Sigmoid colon (tissue), 7 donors: ENCODE results near the gene BORA. TPM values are rescaled to one million over a fixed set of nuclear protein-coding genes. Genes with fewer than 3 reads are reported as not detected.
A peak's percentile ranks its signal among the peaks of the same experiment; 100 is the strongest.

Experiments
- DNase-seq: peaks from one replicate; pipeline ENCODE4 v3.0.0-alpha.2; 2019
- H3K27ac ChIP-seq, 4 donors: fragments of 200-600 bp; sonication (generic); one replicate each; pipeline ENCODE4 v1.5.1; 2016 to 2019; ENCODE audit warnings: mild to moderate bottlenecking in 1 of 4
- H3K27me3 ChIP-seq, 3 donors: fragments of 200-600 bp; sonication (generic); one replicate each; pipeline ENCODE4 v1.5.1; 2019; ENCODE audit warnings: mild to moderate bottlenecking in 1 of 3
- H3K36me3 ChIP-seq, 4 donors: fragments of 200-600 bp; sonication (generic); one replicate each; pipeline ENCODE4 v1.5.1; 2016 to 2019
- H3K4me1 ChIP-seq, 4 donors: fragments of 200-600 bp; sonication (generic); one replicate each; pipeline ENCODE4 v1.5.1; 2017 to 2019
- H3K4me3 ChIP-seq, 4 donors: fragments of 200-600 bp; sonication (generic); one replicate each; pipeline ENCODE4 v1.5.1; 2017 to 2019; ENCODE audit warnings: mild to moderate bottlenecking in 2 of 4, moderate library complexity in 1 of 4
- H3K9me3 ChIP-seq, 4 donors: fragments of 200-600 bp in 3 of 4; sonication (generic) in 3 of 4; one replicate each; pipeline versions ENCODE4 v1.5.1 to v1.6.1; 2013 to 2019
- CTCF ChIP-seq, 4 experiments: fragments of 450-650 bp in 3 of 4; fragments of 200-600 bp in 1 of 4; IDR thresholded peaks; one replicate each; pipeline ENCODE4 v1.5.1; 2016 to 2019; ENCODE audit warnings: antibody characterized with exemption in 4 of 4, mild to moderate bottlenecking in 3 of 4, moderate library complexity in 2 of 4
- EP300 ChIP-seq, 4 donors: sonication (generic); formaldehyde crosslinking; IDR thresholded peaks; one replicate each; pipeline ENCODE4 v1.6.1; 2017; ENCODE audit warnings: antibody characterized with exemption in 4 of 4
- POLR2A ChIP-seq, 2 donors: fragments of 450-650 bp; IDR thresholded peaks; one replicate each; pipeline ENCODE4 v1.6.1; 2016; ENCODE audit warnings: antibody characterized with exemption in 2 of 2, mild to moderate bottlenecking in 2 of 2, moderate library complexity in 2 of 2
- POLR2AphosphoS5 ChIP-seq, 4 donors: sonication (generic); formaldehyde crosslinking; IDR thresholded peaks; one replicate each; pipeline ENCODE4 v1.6.1; 2017; ENCODE audit warnings: antibody characterized with exemption in 4 of 4
- WGBS, 2 donors: extraction: QIAGEN DNeasy Blood & Tissue Kit; methylation state at CpG; one replicate each; pipeline ENCODE4 v1.1.7; 2013; 5-methylcytosine and 5-hydroxymethylcytosine counted together
- intact Hi-C: fragments of 100-400 bp; cut with DNase I; formaldehyde crosslinking; loops from one replicate; pipeline ENCODE4 v1.15.1; 2023
- polyA plus RNA-seq, 3 donors: library from polyadenylated mRNA; stranded (reverse); fragments of 200-250 nt; gene quantifications; one replicate each; pipeline ENCODE4 v1.2.3, GENCODE V29; 2013
- total RNA-seq, 4 donors: library from RNA; depleted of rRNA; stranded (reverse); fragments of >200 nt; gene quantifications; one replicate each; pipeline ENCODE4 v1.1.0, GENCODE V29; 2016
- donor health status: healthy with polysubstance abuse.
- donor health status: Bipolar disorder and iron deficiency.
- donor health status: healthy.

Gene BORA
- total RNA-seq (1 to 10 TPM; 1.4 to 5.6 (median 2.6) TPM), polyA plus RNA-seq (1 to 10 TPM; 4.9 to 7.9 (median 5.4) TPM)

DNA sequence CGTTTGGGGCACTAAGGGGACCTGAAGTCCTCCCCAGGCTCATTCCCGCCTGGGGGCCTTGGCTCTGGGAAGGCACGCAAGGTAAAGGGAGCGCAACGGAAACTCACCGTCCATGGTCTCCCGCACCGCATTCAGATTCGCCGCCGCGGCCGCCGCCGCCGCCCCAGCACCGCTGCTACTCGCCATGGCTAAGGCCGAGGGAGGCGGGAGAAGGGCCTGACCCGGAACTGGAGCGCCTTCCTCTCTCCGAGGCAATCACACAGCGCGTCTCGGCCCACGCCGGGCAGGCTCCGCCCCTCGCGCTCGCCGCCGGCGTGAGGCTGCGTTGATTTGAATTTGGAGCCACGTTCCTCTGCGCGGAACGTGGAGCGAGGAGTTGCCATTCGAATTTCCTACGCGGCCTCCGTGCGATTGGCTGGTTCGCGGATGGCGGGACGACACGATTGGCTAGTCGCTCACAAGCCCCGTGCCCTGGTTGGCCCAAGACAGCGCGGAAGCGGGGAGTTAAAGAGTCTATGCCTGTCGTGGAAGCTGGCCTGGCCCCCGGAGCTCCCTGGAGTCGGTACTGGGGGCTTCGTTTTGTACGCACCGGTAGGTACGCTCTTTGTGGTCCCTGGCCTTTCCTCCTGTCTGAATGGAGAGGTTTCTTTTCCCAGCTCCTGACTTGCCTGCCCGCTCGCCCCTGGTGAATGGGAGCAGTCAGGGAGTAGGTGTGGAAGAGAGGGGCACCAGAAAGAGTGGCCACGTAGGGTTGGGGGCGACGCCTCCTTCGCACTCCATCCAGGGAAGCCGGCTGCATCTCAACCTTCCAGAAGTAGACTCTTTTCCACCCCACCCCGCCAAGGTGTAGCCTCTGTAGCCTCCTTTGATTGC is at the start of gene BORA, which contains the start of gene MZT1:
Gene BORA (plus strand): TSS at position 507 of the 873 bp plus-strand sequence. CDS start 1,018 bp downstream, outside the sequence.
Gene MZT1 (minus strand): TSS at position 213 of the 873 bp plus-strand sequence. CDS start 27 bp downstream, at position 186.
- Histone ChIP-seq H3K9me3 (no peaks in the 10 kb centered on the region), H3K36me3 (no peaks in the 10 kb centered on the region), H3K27ac (peak within 1 kb of the TSS; percentile 73 to 76 (median 76)), H3K4me1 (peaks cover 0 to 23% (median 20%) of the 10 kb centered on the region in 4 donors), H3K4me3 (peak within 1 kb of the TSS; percentile 80 to 97 (median 90)), H3K27me3 (no peaks in the 10 kb centered on the region)
- WGBS, 2 donors = 0% methylated on average over 71 of the region's 71 CpGs
- intact Hi-C loops = loop anchor here (2.0 kb wide), 1 partner anchor 53 kb away; the partner anchor contains the start of gene DIS3
- peak; percentile 97 for DNase-seq
- peak; percentile 22 to 72 (median 53) for TF ChIP-seq POLR2AphosphoS5 (IDR thresholded peaks at IDR 0.05)
- TF ChIP-seq CTCF (IDR thresholded peaks at IDR 0.05) = no peak
- TF ChIP-seq EP300 (IDR thresholded peaks at IDR 0.05) = no peak
- TF ChIP-seq POLR2A (IDR thresholded peaks at IDR 0.05) = peak in 1 of 2 donors; percentile 9

DNA sequence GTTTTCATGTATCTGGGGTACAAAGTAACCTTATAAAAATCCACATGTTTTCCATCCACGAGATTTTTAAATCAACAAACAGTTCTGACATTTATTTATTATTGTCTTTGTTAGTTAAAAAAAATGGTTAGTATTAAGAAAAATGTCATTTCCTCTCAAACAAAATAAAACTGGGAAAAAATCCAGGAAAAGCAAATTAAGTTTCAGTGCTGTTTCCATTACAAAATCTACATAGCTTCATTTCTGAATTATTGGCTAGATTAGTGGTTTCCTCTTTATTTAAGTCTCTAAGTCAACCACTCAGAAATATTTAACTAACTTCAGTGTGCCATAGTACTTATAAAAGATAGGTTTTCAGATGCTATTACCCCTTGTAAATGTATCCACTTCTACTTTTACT is 49.4 kb upstream of the BORA start:
- 50 to 62% methylated on average over 1 of the region's 1 CpG for WGBS, 2 donors
- H3K27me3 ChIP-seq = no peaks in the 10 kb centered on the region
- no peak overlapping the region for H3K27ac ChIP-seq
- no peak for DNase-seq
- no peak overlapping the region for H3K4me3 ChIP-seq
- intact Hi-C loops = no loop called here
- H3K36me3 ChIP-seq = no peaks in the 10 kb centered on the region
- no peaks in the 10 kb centered on the region for H3K9me3 ChIP-seq
- no peak for TF ChIP-seq EP300 (IDR thresholded peaks at IDR 0.05)
- TF ChIP-seq POLR2A (IDR thresholded peaks at IDR 0.05) = no peak
- TF ChIP-seq POLR2AphosphoS5 (IDR thresholded peaks at IDR 0.05) = no peak
- TF ChIP-seq CTCF (IDR thresholded peaks at IDR 0.05) = no peak
- no peaks in the 10 kb centered on the region for H3K4me1 ChIP-seq

GRCh38 chr13:72680353-72680752 is 47.4 kb upstream of the BORA start:
- no peak for TF ChIP-seq POLR2AphosphoS5 (IDR thresholded peaks at IDR 0.05)
- TF ChIP-seq CTCF (IDR thresholded peaks at IDR 0.05) = no peak
- TF ChIP-seq POLR2A (IDR thresholded peaks at IDR 0.05) = no peak
- TF ChIP-seq EP300 (IDR thresholded peaks at IDR 0.05) = no peak
- Histone ChIP-seq H3K4me3 (no peak overlapping the region), H3K27ac (no peak overlapping the region), H3K36me3 (no peaks in the 10 kb centered on the region), H3K9me3 (no peaks in the 10 kb centered on the region), H3K27me3 (no peaks in the 10 kb centered on the region), H3K4me1 (no peaks in the 10 kb centered on the region)
- no peak for DNase-seq
- WGBS, 2 donors = 96 to 100% methylated on average over 1 of the region's 1 CpG
- intact Hi-C loops = no loop called here

GRCh38 chr13:72686766-72687165 is 41.0 kb upstream of the BORA start:
- DNase-seq = no peak
- Histone ChIP-seq H3K4me3 (no peak overlapping the region), H3K36me3 (no peaks in the 10 kb centered on the region), H3K27ac (no peak overlapping the region), H3K4me1 (no peaks in the 10 kb centered on the region), H3K9me3 (no peaks in the 10 kb centered on the region), H3K27me3 (no peaks in the 10 kb centered on the region)
- WGBS, 2 donors = 65 to 84% methylated on average over 3 of the region's 3 CpGs
- intact Hi-C loops = no loop called here
- TF ChIP-seq POLR2AphosphoS5 (IDR thresholded peaks at IDR 0.05) = no peak
- TF ChIP-seq POLR2A (IDR thresholded peaks at IDR 0.05) = no peak
- no peak for TF ChIP-seq CTCF (IDR thresholded peaks at IDR 0.05)
- TF ChIP-seq EP300 (IDR thresholded peaks at IDR 0.05) = no peak
